NCI-H1436 (cell line): ENCODE data around the gene SCARF2.

Experiments used
- DNase-seq: peaks from one replicate; lab custom pipeline; 2025; lab: John Stamatoyannopoulos, UW

Gene SCARF2

DNA sequence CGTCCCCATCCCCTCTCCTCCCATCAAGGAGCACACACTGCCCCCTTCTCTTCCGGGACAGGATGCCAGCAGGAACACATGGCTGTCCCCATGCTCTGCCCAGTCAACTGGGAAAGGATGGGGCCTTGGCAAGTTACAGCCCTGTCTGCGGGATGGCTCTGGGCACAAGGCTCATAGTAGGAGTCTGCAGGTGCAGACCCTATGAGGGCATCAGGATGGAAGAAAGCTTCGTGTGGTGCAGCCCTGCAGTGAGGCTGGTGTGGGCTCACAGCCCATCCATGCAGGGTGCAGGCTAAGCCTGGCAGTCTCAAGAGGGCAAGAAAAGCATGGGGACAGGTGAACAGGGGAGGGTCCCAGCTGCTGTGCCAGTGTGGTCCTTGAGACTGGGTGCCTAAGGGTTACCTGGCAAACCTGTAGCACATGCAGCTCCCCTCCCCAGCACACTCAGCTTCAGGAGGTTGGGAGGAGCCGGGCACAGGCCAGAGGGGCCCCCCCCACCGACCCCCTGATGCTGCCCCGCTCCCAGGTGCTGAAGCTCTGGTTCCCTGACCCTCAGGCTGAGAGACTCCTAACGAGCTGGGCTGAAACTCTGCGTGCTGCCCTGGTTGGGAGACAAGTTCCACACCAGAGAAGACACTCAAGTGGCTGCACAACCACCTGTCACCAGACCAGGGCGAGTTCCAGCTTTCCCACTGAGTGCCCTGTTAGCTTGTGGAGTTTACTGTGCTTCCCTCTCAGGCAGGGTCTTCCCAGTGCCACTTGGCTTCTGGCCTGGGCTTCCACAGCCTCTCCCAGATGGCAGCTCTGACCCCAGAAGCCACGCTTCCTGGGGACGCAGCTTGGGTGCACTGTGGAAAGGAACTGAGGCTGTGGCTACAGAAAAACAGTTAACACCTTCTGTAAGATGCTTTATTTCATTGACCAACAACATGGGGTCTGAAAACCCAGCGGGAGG is 3.3 kb upstream of the SCARF2 start:
- DNase-seq: no peak

- DNase-seq: no peak
Measured at GRCh38 chr22:20439928-20440575, 2.4 kb upstream of the SCARF2 start.

DNA sequence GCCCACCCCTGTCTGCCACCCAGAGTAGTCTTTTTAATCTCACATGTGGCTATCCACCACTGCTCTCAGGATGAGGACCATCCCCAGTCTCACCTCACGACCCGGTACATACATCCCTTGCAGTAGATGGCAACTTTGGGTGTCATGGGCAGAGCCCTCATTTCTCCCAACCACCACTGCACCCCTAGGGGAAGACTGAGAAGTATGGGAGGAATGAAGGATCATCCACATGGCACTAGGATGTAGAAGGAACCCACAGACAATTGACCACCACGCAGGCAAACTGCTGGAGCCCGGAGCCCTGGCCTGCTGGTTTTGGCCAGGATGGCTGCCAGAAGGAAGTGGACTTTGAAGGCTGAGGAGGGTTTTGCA is 1.9 kb upstream of the SCARF2 start:
- DNase-seq: no peak

DNA sequence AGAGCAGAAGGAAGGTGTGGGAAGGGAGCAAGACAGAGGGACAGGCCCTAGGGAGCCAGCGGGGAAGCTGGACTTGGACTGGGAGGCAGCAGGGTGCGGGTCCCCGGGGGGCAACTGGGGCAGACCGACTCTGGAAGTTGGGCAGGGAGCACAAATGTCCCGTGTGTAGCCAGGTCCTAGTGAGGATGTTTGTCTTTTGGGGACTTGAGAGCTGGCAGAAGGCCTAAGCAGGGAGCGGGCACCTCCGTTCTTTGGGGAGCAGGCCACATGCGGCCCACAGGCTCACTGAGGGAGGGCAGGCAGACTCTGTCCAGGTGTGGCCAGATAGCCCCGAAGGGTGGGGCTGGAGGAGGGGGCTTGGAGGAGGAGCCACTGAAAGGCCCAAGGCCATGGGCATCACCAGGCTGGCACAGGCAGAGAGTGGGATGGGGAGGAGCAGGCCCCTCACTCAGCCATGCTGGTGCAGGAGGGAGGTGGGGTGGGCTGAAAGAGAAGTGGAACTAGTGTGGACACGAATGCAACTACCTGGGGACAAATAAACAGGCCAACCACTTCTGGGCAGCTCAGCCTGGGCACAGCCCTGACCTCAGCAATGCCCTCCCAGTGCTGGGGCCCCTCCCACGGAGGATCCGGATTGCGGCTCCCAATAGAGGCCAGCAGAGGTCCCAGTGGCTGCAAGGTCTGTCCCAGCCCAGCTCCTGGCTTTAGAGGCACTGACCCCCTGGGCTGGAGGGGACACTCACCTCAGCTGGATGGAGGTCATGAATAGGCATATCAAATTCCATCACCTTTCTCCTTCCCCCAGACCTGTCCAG is 1.3 kb upstream of the SCARF2 start:
- no peak for DNase-seq

DNA sequence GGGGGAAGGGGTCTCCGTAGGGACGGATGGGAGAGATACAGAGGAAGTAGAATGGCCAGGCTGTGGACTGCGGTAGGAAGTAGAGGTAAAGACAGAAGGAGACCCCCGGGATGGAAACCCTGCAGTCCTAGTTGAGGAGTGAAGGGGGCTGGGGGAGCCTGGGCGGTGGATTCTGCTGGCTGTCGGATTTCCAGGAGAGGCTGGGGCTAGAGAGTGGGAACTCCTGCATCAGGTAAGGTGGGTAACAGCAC is 727 bp upstream of the SCARF2 start:
- no peak for DNase-seq

- no peak for DNase-seq
Measured at GRCh38 chr22:20436768-20437612, 635 bp downstream of the SCARF2 start.

DNA sequence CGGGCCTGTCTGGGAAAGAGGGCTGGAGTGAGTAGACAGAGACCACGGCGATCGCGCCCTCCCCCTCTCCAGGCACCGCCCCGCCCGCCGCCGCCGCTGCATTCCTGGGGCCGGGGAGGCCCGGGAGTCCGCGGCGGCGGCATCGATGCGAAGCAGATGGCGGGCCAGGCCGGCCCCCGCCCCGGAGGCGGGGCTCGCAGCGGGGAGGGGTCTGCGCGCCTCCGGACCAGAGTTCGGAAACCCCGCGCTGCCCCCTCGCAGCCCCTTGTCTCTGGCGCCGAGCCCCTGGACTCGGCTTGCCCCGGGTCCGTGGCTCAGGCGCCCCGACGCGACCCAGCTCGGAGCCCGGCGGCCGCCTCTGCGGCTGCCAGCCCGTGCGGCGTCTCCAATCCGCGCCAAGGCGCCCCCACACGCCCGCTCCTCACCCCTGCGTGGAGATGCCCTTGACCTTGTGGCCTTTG is 1.3 kb downstream of the SCARF2 start:
- no peak for DNase-seq

GRCh38 chr22:20435436-20436306 is 2.0 kb downstream of the SCARF2 start:
- no peak for DNase-seq

GRCh38 chr22:20434773-20435172 is 2.9 kb downstream of the SCARF2 start:
- DNase-seq: no peak

DNA sequence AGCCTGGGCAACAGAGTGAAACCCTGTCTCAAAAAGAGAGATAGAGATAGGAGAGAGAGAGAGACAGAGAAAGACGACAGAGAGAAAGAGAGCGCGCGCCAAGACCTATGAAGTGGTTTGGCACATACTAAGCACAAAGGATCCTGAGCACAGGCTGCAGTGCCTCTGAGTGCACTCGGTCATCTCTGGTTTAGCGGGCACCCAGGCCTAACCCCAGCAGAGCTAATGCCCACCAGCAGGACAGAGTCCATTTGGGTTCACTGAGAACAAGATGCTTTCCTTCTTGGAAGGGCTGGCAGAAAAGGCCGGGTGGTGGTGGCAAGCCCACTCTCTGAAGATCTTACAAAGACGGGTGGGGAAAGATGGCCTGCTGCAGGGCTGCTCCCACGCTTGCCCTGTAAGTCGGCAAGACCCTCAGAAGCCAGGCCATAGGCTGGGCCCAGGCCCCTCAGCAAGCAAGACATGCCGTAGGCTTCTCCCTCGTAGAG is 3.3 kb downstream of the SCARF2 start:
- DNase-seq: no peak

DNA sequence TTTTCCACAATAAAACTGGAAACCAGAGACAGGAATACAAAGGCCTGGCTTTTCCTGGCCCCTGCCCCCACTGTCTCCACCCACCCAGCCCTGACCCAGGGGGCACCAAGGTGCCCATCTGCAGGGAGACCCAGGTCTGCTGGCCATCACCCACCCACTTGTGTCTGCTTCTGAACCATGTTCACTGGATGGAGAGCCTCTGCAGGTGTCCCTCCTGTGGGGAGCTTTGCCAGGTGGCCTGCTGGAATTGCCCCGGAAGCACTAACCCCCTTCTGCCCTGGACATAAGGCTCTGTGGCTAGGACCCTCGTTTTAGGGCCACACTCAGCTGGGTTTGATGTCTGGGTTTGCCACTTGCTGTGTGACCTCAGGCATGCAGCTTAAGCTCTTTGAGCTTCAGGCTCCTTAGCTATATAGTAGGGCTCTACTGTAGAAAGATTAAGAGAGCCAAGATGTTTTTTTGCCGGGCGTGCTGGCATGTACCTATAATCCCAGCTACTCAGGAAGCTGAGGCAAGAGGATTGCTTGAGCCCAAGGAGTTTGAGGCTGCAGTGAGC is 3.9 kb downstream of the SCARF2 start:
- no peak for DNase-seq

GRCh38 chr22:20433191-20433590 is 4.4 kb downstream of the SCARF2 start:
- DNase-seq: no peak

- DNase-seq: no peak
Measured at GRCh38 chr22:20432244-20432686, 5.4 kb downstream of the SCARF2 start.

DNA sequence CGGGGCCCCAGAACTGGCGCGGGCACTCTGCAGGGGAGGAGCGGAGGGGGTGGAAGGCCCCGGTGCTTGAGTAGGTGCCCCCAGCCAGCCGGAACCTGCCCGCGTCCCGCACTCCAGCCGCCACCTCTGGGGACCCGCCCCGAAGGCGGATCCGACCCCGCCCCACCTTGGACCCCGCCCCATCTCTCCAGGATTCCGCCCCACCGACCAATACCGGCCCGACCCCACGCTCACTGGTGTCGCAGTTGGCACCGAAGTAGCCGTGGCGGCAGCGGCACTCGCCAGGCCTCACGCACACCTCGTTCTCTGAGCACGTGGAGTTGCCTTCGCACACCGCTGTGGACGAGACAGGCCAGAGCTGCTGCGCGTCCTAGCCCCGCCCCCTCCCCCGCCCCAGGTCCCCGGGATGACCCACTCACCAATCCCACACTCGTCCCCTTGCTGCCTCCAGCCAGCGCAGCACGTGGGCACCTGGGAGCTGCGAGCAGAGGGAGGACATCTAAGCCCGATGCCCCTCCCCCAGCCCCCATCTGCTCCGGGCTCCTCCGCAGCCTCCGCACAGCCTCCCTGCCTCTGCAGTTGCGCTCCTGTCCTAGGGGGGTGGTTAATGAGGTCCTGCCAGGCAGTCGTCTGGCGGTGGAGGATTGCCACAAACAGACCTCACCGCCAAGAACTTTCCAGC is 6.0 kb downstream of the SCARF2 start:
- no peak for DNase-seq

DNA sequence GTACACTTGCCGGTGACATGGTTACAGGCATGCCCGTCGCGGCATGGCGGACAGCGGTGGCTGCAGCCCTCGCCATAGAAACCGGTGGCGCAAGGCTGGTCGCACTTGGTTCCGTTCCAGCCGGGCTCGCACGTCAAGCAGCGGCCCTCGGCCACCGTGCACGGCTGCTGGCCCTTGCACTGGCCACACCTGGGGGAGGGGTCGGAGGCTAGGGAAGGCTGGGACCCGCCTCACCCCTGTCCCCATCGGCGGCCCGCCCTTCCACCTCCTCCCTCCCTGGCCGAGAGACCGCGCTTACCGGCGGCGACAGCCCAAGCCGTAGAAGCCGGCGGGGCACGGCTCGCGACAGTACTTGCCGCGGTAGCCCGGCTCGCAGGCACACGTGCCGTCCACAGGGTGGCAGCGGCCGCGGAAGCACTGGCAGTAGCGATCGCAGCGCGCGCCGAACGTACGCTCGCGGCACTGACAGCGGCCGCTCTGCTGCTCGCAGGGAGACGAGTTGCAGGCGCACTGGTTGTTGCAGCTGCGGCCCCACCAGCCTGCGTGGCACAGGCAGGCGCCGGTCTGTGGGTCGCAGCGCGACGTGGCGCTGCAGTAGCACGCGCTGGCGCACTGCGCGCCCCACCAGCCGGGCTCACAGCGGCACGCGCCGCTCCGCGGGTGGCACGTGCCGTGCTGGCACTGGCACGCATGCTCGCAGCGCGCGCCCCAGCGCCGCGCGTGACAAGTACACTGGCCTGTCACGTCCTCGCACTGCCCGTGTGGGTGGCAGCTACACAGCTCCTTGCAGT is 6.7 kb downstream of the SCARF2 start:
- peak; percentile 35 for DNase-seq

GRCh38 chr22:20430101-20430719 is 7.4 kb downstream of the SCARF2 start:
- no peak for DNase-seq

GRCh38 chr22:20429254-20430100 is 8.1 kb downstream of the SCARF2 start:
- peak; percentile 64 for DNase-seq
